Activated naive CD8-positive, alpha-beta T cell treated with anti-CD3 and anti-CD28 coated beads for 36 hours (primary cell): ENCODE measurements around the gene GPR157. TPM values are rescaled to one million over a fixed set of nuclear protein-coding genes. Genes with fewer than 3 reads are reported as not detected.
"Not testable (repeated sequence)": the region's sequence is repeated elsewhere in the genome, so short reads cannot be mapped to it uniquely, and the experiment has no call there.

ENCODE experiments used
- DNase-seq: peaks from one replicate; pipeline ENCODE4 v3.0.0; 2021
- H3K27ac Mint-ChIP-seq: one replicate; pipeline ENCODE4 v1.8.0; 2022; ENCODE audit warnings: mild to moderate bottlenecking, moderate library complexity, mixed read lengths
- H3K27me3 Mint-ChIP-seq: one replicate; pipeline ENCODE4 v1.8.0; 2022; ENCODE audit warnings: mild to moderate bottlenecking, mixed read lengths
- H3K36me3 Mint-ChIP-seq: one replicate; pipeline ENCODE4 v1.8.0; 2021; ENCODE audit warnings: mild to moderate bottlenecking, mixed read lengths
- H3K4me1 Mint-ChIP-seq: one replicate; pipeline ENCODE4 v1.8.0; 2021; ENCODE audit warnings: mixed read lengths
- H3K4me3 Mint-ChIP-seq: one replicate; pipeline ENCODE4 v1.8.0; 2022; ENCODE audit warnings: mild to moderate bottlenecking, moderate library complexity, mixed read lengths
- H3K9me3 Mint-ChIP-seq: one replicate; pipeline ENCODE4 v1.8.0; 2022; ENCODE audit warnings: mixed read lengths
- total RNA-seq, 2 experiments: library from RNA; stranded (reverse); gene quantifications; one replicate each; pipeline ENCODE4 v1.2.3, GENCODE V29; 2021

Gene GPR157
- total RNA-seq, 2 experiments from 2014 or later = 2.1 to 2.3 TPM

DNA sequence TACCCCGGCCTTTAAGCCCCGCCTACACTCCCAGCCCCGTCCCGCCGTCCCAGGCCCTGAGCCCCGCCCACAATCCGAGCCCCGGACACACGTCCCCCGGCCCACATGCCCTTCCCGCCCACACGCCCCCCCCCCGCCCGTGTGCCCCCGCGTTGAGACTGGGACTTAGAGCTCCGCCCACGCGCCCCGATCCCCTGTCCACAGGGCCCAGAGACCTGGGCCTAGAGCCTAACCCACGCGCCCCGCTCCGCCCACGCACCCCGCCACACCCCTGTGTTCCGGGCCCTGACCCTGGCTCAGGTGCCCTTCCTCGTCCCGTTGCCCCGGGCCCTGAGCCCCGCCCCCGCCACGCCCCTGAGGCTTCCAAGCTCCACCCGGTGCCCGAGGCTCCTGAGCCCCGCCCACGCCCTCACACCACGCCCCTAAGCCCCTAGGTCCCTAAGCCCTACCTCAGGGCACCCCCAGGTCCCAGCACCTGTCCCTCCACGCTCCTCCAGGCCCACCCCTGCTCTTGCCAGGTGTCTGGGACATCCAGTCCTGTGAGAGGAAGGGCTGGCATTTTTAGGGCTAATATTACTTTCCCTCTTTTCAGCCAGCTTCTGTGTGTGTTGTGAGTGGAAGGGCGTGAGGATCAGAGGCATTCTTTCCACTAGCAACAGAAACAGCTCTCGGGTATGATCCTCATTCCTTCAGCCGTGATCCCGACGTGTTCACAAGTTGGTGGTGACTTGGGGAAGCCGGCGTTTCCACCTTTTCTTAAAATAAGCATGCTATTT lies 552 bp upstream of the GPR157 start:
- H3K36me3 Mint-ChIP-seq = no peaks in the 10 kb centered on the region
- no peak overlapping the region for H3K27ac Mint-ChIP-seq
- no peaks in the 10 kb centered on the region for H3K27me3 Mint-ChIP-seq
- no peaks in the 10 kb centered on the region for H3K9me3 Mint-ChIP-seq
- H3K4me3 Mint-ChIP-seq = peak overlapping the region; percentile 66
- DNase-seq = peak; percentile 81
- H3K4me1 Mint-ChIP-seq = peaks cover 28% of the 10 kb centered on the region

- H3K36me3 Mint-ChIP-seq = no peaks in the 10 kb centered on the region
- H3K27me3 Mint-ChIP-seq = no peaks in the 10 kb centered on the region
- H3K4me1 Mint-ChIP-seq = peaks cover 28% of the 10 kb centered on the region
- no peak for DNase-seq
- H3K4me3 Mint-ChIP-seq = peak overlapping the region; percentile 86
- H3K27ac Mint-ChIP-seq = no peak overlapping the region
- H3K9me3 Mint-ChIP-seq = no peaks in the 10 kb centered on the region
These were observed 759 bp downstream of the GPR157 start for GRCh38 chr1:9128166-9128519.

DNA sequence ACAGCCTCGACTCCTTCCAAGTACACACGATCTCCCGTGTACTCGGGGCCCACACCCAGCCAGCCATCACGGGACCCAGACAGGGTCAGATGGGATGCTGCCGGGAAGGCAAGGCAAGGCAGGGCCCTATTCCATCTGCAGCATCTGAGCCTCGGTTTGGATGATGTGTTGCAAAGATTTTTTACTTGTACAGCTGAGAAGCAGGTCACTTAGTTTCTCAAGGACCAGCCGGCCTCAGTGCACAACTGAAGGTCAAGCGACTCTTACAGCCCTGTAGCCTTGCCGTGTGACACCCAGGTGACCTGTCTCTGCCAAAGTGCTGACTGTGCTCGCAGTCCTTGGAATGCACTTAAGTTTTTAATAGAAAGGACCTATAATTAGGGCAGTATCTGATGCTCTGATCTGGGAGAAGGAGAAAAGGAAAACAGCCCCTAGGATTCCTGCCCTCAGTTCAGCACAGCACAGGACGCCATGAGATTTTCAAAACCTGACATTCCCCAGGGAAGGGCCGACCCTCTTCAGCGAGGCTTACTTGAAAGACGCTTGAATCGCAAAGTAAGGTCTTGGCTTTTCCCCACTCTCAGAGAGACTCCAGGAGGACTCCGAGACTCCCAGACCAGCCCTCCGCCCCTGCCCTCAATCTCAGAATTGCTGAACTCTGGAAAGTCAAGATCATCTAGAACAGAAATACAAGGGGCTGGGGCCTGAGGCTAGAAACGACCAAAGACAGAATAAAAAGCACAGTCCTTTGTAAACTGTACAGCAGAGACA lies 1.3 kb downstream of the GPR157 start:
- Mint-ChIP-seq H3K4me3 (peak overlapping the region; percentile 86), H3K4me1 (peaks cover 32% of the 10 kb centered on the region), H3K27ac (no peak overlapping the region), H3K27me3 (no peaks in the 10 kb centered on the region), H3K36me3 (no peaks in the 10 kb centered on the region), H3K9me3 (no peaks in the 10 kb centered on the region)
- no peak for DNase-seq

- no peaks in the 10 kb centered on the region for H3K27me3 Mint-ChIP-seq
- no peak overlapping the region for H3K27ac Mint-ChIP-seq
- peaks cover 38% of the 10 kb centered on the region for H3K4me1 Mint-ChIP-seq
- H3K4me3 Mint-ChIP-seq = no peak overlapping the region
- H3K36me3 Mint-ChIP-seq = no peaks in the 10 kb centered on the region
- H3K9me3 Mint-ChIP-seq = no peaks in the 10 kb centered on the region
- no peak for DNase-seq
These were observed 2.4 kb downstream of the GPR157 start for GRCh38 chr1:9126511-9126910.

DNA sequence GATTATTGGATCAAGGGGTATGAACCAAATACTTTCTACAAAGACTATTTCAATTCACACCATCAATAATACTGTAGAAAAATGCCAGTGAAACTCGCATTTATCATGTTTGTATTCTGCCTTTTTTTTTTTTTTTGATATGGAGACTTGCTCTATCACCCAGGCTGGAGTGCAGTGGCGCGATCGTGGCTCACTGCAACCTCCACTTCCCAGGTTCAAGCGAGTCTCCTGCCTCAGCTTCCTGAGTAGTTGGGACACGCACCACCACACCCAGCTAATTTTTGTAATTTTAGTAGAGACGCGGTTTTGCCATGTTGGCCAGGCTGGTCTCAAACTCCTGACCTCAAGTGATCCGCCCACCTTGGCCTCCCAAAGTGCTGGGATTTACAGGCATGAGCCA lies 3.1 kb downstream of the GPR157 start:
- not testable (repeated sequence) for H3K27ac Mint-ChIP-seq, DNase-seq, H3K4me3 Mint-ChIP-seq

DNA sequence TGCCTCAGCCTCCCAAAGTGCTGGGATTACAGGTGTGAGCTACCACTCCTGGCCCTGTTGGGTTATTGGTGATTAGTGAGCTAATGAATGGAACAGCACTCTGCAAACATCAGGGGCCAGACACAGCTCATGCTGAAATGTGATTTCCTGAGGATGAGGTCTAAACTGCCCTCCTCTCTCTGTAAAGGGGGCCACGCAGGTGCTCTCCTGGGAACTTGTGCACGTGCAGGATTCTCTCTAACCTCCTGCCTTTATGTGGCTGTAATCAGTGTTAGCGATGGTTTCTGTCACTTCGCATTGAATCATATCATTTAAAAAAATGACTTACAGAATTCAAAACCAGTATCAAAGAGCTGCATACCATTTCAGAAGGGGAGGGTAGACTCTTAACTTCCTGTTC lies 3.6 kb downstream of the GPR157 start:
- H3K4me1 Mint-ChIP-seq = peaks cover 37% of the 10 kb centered on the region
- no peaks in the 10 kb centered on the region for H3K27me3 Mint-ChIP-seq
- H3K27ac Mint-ChIP-seq = no peak overlapping the region
- DNase-seq = no peak
- H3K4me3 Mint-ChIP-seq = no peak overlapping the region
- no peaks in the 10 kb centered on the region for H3K9me3 Mint-ChIP-seq
- no peaks in the 10 kb centered on the region for H3K36me3 Mint-ChIP-seq

More for the DNA sequence above, 3.1 kb downstream of the GPR157 start:
- not testable (repeated sequence) for H3K9me3 Mint-ChIP-seq, H3K36me3 Mint-ChIP-seq, H3K27me3 Mint-ChIP-seq
- peaks cover 37% of the 10 kb centered on the region for H3K4me1 Mint-ChIP-seq

DNA sequence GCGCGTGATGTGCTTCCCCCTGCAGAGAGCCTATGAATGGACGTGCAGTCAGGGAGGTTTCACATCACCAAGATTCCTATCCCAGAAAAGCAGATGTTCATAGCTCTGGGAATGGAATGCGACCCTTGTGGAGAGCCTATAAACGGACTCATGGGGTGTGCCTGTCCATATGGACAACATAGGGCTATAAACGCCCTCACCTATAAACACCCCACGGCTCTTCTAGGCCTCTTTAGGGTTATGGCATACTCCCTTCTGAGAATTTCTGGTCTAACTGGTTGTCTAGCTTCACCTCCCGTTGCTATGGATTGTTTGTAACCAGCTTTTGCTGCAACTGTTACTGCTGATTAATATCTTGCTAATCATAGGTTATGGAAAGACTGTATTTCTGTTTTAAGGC lies 4.5 kb downstream of the GPR157 start:
- H3K4me3 Mint-ChIP-seq = not testable (repeated sequence)

GRCh38 chr1:9123665-9124064 lies 5.2 kb downstream of the GPR157 start:
- DNase-seq, H3K36me3 Mint-ChIP-seq, H3K27me3 Mint-ChIP-seq, H3K27ac Mint-ChIP-seq, H3K4me3 Mint-ChIP-seq, H3K9me3 Mint-ChIP-seq: not testable (repeated sequence)
- H3K4me1 Mint-ChIP-seq = peaks cover 37% of the 10 kb centered on the region

More for the DNA sequence above, 4.5 kb downstream of the GPR157 start:
- not testable (repeated sequence) for H3K27me3 Mint-ChIP-seq, DNase-seq, H3K36me3 Mint-ChIP-seq, H3K27ac Mint-ChIP-seq, H3K9me3 Mint-ChIP-seq
- H3K4me1 Mint-ChIP-seq = peaks cover 35% of the 10 kb centered on the region

DNA sequence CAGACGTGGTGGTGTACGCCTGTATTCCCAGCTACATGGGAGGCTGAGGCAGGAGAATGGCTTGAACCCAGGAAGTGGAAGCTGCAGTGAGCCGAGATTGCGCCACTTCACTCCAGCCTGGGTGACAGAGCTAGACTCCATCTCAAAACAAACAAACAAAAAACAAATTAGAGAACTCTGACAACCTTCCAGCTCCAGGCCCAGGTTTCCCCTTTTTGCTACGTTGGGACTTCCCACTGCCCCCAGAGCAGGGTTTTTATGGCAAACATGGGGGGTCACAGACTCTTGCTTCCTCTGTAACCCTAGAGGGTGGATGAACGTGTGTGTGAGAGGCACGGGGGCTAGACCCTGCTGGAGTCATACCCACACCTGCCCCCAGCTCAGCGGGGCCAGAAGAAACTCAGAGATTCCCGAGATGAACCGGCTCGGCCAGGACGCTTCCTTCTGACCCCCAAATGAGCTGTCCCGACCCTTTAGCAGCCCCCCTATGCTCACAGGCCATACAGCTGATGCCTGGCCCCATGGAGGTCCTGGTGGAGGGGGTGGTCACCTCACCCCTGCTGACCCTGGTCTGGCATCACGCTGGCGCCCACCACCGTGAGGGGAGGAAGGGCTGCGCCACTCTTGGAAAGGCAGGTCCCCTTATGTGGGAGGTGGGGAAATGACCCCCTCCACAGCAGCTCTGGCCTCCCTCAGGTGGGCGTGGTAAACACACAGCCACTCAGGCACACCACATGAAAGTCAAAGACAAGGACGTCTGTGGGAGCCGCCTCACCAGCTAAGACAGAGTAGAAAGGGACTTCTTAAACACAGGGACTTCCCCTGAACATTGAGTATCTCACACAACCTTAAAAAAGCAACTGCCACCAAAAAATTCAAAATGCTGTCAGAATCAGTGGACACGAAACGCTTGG lies 7.1 kb downstream of the GPR157 start:
- no peaks in the 10 kb centered on the region for H3K9me3 Mint-ChIP-seq
- peak overlapping the region; percentile 50 for H3K4me3 Mint-ChIP-seq
- no peaks in the 10 kb centered on the region for H3K36me3 Mint-ChIP-seq
- H3K4me1 Mint-ChIP-seq = peaks cover 26% of the 10 kb centered on the region
- DNase-seq = peak; percentile 65
- no peaks in the 10 kb centered on the region for H3K27me3 Mint-ChIP-seq
- no peak overlapping the region for H3K27ac Mint-ChIP-seq

- no peak overlapping the region for H3K27ac Mint-ChIP-seq
- H3K36me3 Mint-ChIP-seq = no peaks in the 10 kb centered on the region
- H3K4me1 Mint-ChIP-seq = peaks cover 18% of the 10 kb centered on the region
- H3K4me3 Mint-ChIP-seq = no peak overlapping the region
- no peaks in the 10 kb centered on the region for H3K27me3 Mint-ChIP-seq
- no peaks in the 10 kb centered on the region for H3K9me3 Mint-ChIP-seq
- DNase-seq = no peak
These were observed 8.5 kb downstream of the GPR157 start for GRCh38 chr1:9120312-9120958.

- Mint-ChIP-seq H3K4me3 (no peak overlapping the region), H3K27me3 (no peaks in the 10 kb centered on the region), H3K9me3 (no peaks in the 10 kb centered on the region), H3K27ac (no peak overlapping the region), H3K36me3 (no peaks in the 10 kb centered on the region), H3K4me1 (peaks cover 14% of the 10 kb centered on the region)
- DNase-seq = no peak
These were observed 9.2 kb downstream of the GPR157 start for GRCh38 chr1:9119745-9120144.

DNA sequence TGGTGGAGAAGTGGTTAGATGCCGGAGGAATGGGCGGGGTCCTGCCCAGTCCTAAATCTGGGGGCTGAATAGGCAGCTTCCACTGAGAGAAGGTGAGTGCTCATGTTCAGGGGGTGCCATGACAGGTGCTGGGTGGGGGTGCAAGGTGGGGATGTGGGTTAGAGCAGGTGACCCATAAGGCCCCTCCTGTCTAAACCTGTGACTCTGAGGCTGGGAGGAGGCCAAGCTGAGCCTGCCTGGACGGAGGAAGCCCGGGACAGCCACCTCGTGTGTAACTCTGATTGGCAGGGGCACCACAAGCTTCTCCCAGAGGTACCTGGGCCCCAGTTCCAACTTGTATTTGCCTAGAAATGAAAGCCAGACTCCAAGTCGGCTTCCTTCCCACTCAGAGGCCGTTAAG lies 10.7 kb downstream of the GPR157 start:
- Mint-ChIP-seq H3K27me3 (no peaks in the 10 kb centered on the region), H3K4me1 (peaks cover 14% of the 10 kb centered on the region), H3K36me3 (no peaks in the 10 kb centered on the region), H3K27ac (no peak overlapping the region), H3K4me3 (no peak overlapping the region), H3K9me3 (no peaks in the 10 kb centered on the region)
- DNase-seq = no peak

GRCh38 chr1:9115351-9116205 lies 13.3 kb downstream of the GPR157 start:
- no peak overlapping the region for H3K27ac Mint-ChIP-seq
- no peak overlapping the region for H3K4me3 Mint-ChIP-seq

More at GRCh38 chr1:9115351-9116205, 13.3 kb downstream of the GPR157 start:
- Mint-ChIP-seq H3K4me1 (peaks cover 8% of the 10 kb centered on the region), H3K27me3 (no peaks in the 10 kb centered on the region), H3K36me3 (no peaks in the 10 kb centered on the region), H3K9me3 (no peaks in the 10 kb centered on the region)
- DNase-seq = no peak
